HEK293 (cell line): ENCODE results near the gene E2F4.

ENCODE experiments used
- CTCF ChIA-PET: fragments of 350-600 bp; formaldehyde crosslinking; extraction: SDS; loops from one replicate; lab custom pipeline; 2021; ENCODE audit warnings: antibody characterized with exemption; lab: Yijun Ruan, JAX
- POLR2A ChIA-PET: fragments of 300-600 bp; formaldehyde crosslinking; extraction: SDS; loops from one replicate; lab custom pipeline; 2020; ENCODE audit warnings: antibody characterized with exemption, inconsistent platforms; lab: Yijun Ruan, JAX
- H3K27ac ChIP-seq: fragments of 200-500 bp; sonication (Bioruptor generic); 2 replicates; pipeline ENCODE4 v1.5.1; 2014; ENCODE audit warnings: low read depth, low read length, control low read depth, inconsistent platforms; ENCODE audit errors: extremely low read depth
- H3K36me3 ChIP-seq, 2 experiments: fragments of 200-500 bp in 1 of 2; sonication (Bioruptor generic) in 1 of 2; 1 replicate in 1 of 2; 2 replicates in 1 of 2; pipeline ENCODE4 v1.5.1; 2014 to 2017; ENCODE audit warnings: inconsistent platforms in 2 of 2, low read length in 2 of 2; ENCODE audit not compliant: control insufficient read depth in 2 of 2, insufficient read depth in 1 of 2
- H3K4me1 ChIP-seq: fragments of 200-500 bp; sonication (Bioruptor generic); 2 replicates; pipeline ENCODE4 v1.5.1; 2014; ENCODE audit warnings: mild to moderate bottlenecking, low read length, inconsistent platforms; ENCODE audit not compliant: control insufficient read depth, insufficient read depth
- H3K4me3 ChIP-seq: 2 replicates; pipeline ENCODE4 v1.5.1; 2011; ENCODE audit warnings: low read depth, mild to moderate bottlenecking, control low read depth, low read length, moderate library complexity
- H3K9me3 ChIP-seq: fragments of 200-500 bp; sonication (Bioruptor generic); 2 replicates; pipeline ENCODE4 v1.5.1; 2014; ENCODE audit warnings: low read depth, low read length, inconsistent platforms; ENCODE audit not compliant: control insufficient read depth, insufficient read depth
- MZF1 ChIP-seq: fragments of 450-650 bp; formaldehyde crosslinking; IDR thresholded peaks from 2 replicates; pipeline ENCODE4 v1.5.1; 2017; ENCODE audit warnings: missing biosample characterization, missing genetic modification characterization, borderline replicate concordance
- PATZ1 ChIP-seq: fragments of 450-650 bp; formaldehyde crosslinking; IDR thresholded peaks from 2 replicates; pipeline ENCODE4 v1.5.1; 2016; ENCODE audit warnings: missing biosample characterization, missing genetic modification characterization
- SCRT2 ChIP-seq: fragments of 450-650 bp; formaldehyde crosslinking; IDR thresholded peaks from 2 replicates; pipeline ENCODE4 v1.5.1; 2016; ENCODE audit warnings: missing biosample characterization, missing genetic modification characterization
- SP2 ChIP-seq: fragments of 450-650 bp; formaldehyde crosslinking; IDR thresholded peaks from 2 replicates; pipeline ENCODE4 v1.5.1; 2016; ENCODE audit warnings: missing biosample characterization, missing genetic modification characterization
- YY2 ChIP-seq: fragments of 450-650 bp; formaldehyde crosslinking; IDR thresholded peaks from 2 replicates; pipeline ENCODE4 v1.5.1; 2016; ENCODE audit warnings: missing biosample characterization, missing genetic modification characterization
- ZBTB10 ChIP-seq: fragments of 450-650 bp; formaldehyde crosslinking; IDR thresholded peaks from 2 replicates; pipeline ENCODE4 v1.5.1; 2016; ENCODE audit warnings: missing biosample characterization, missing genetic modification characterization
- ZBTB17 ChIP-seq: fragments of 450-650 bp; formaldehyde crosslinking; IDR thresholded peaks from 2 replicates; pipeline ENCODE4 v1.5.1; 2016; ENCODE audit warnings: missing biosample characterization, missing genetic modification characterization
- ZBTB20 ChIP-seq: fragments of 450-650 bp; formaldehyde crosslinking; IDR thresholded peaks from 2 replicates; pipeline ENCODE4 v1.5.1; 2016; ENCODE audit warnings: missing biosample characterization, missing genetic modification characterization
- ZNF214 ChIP-seq: fragments of 450-650 bp; formaldehyde crosslinking; IDR thresholded peaks from 2 replicates; pipeline ENCODE4 v1.5.1; 2017; ENCODE audit warnings: missing biosample characterization, mild to moderate bottlenecking, missing genetic modification characterization, borderline replicate concordance
- ZNF24 ChIP-seq: fragments of 450-650 bp; formaldehyde crosslinking; IDR thresholded peaks from 2 replicates; pipeline ENCODE4 v1.5.1; 2016; ENCODE audit warnings: missing biosample characterization, missing genetic modification characterization
- ZNF280D ChIP-seq: fragments of 450-650 bp; formaldehyde crosslinking; IDR thresholded peaks from 2 replicates; pipeline ENCODE4 v1.5.1; 2016; ENCODE audit warnings: missing biosample characterization, missing genetic modification characterization
- ZNF335 ChIP-seq: fragments of 450-650 bp; formaldehyde crosslinking; conservative IDR thresholded peaks from 2 replicates; pipeline ENCODE4 v1.5.1; 2016; ENCODE audit warnings: missing biosample characterization, missing genetic modification characterization
- ZNF48 ChIP-seq: fragments of 450-650 bp; formaldehyde crosslinking; IDR thresholded peaks from 2 replicates; pipeline ENCODE4 v1.5.1; 2016; ENCODE audit warnings: missing biosample characterization, missing genetic modification characterization
- ZNF510 ChIP-seq: fragments of 450-650 bp; formaldehyde crosslinking; IDR thresholded peaks from 2 replicates; pipeline ENCODE4 v1.5.1; 2018; ENCODE audit warnings: mild to moderate bottlenecking, missing genetic modification characterization, missing biosample characterization; ENCODE audit not compliant: insufficient replicate concordance
- ZNF529 ChIP-seq: fragments of 450-650 bp; formaldehyde crosslinking; IDR thresholded peaks from 2 replicates; pipeline ENCODE4 v1.5.1; 2017; ENCODE audit warnings: missing genetic modification characterization, missing biosample characterization; ENCODE audit not compliant: insufficient replicate concordance
- ZNF548 ChIP-seq: fragments of 450-650 bp; formaldehyde crosslinking; IDR thresholded peaks from 2 replicates; pipeline ENCODE4 v1.5.1; 2016; ENCODE audit warnings: missing biosample characterization, missing genetic modification characterization
- ZNF621 ChIP-seq: fragments of 450-650 bp; formaldehyde crosslinking; IDR thresholded peaks from 2 replicates; pipeline ENCODE4 v1.5.1; 2017; ENCODE audit warnings: missing biosample characterization, missing genetic modification characterization
- ZNF626 ChIP-seq: fragments of 450-650 bp; sonication (Bioruptor Pico); formaldehyde crosslinking; IDR thresholded peaks from 2 replicates; pipeline ENCODE4 v1.5.1; 2018; ENCODE audit warnings: missing biosample characterization, missing genetic modification characterization, inconsistent platforms
- ZNF654 ChIP-seq: fragments of 450-650 bp; formaldehyde crosslinking; IDR thresholded peaks from 2 replicates; pipeline ENCODE4 v1.5.1; 2016; ENCODE audit warnings: low read depth, missing biosample characterization, missing genetic modification characterization
- ZNF664 ChIP-seq: fragments of 450-650 bp; formaldehyde crosslinking; IDR thresholded peaks from 2 replicates; pipeline ENCODE4 v1.5.1; 2016; ENCODE audit warnings: missing biosample characterization, missing genetic modification characterization
- ZNF776 ChIP-seq: fragments of 450-650 bp; formaldehyde crosslinking; IDR thresholded peaks from 2 replicates; pipeline ENCODE4 v1.5.0; 2017; ENCODE audit warnings: missing biosample characterization, missing genetic modification characterization, borderline replicate concordance
- ZNF792 ChIP-seq: fragments of 450-650 bp; formaldehyde crosslinking; IDR thresholded peaks from 2 replicates; pipeline ENCODE4 v1.5.1; 2016; ENCODE audit warnings: missing biosample characterization, missing genetic modification characterization
- ZSCAN30 ChIP-seq: fragments of 450-650 bp; IDR thresholded peaks from 2 replicates; pipeline ENCODE4 v1.5.1; 2018; ENCODE audit warnings: missing biosample characterization, mild to moderate bottlenecking, missing genetic modification characterization, moderate library complexity
- ZXDB ChIP-seq: fragments of 450-650 bp; formaldehyde crosslinking; IDR thresholded peaks from 2 replicates; pipeline ENCODE4 v1.5.1; 2016; ENCODE audit warnings: missing biosample characterization, missing genetic modification characterization
- TF ChIP-seq, protein P1 (sequence below): fragments of 450-650 bp; formaldehyde crosslinking; IDR thresholded peaks from 2 replicates; pipeline ENCODE4 v1.5.1; 2016; ENCODE audit warnings: missing biosample characterization, missing genetic modification characterization
- TF ChIP-seq, protein P2 (sequence below): fragments of 450-650 bp; formaldehyde crosslinking; IDR thresholded peaks from 2 replicates; pipeline ENCODE4 v1.5.1; 2016; ENCODE audit warnings: missing biosample characterization, missing genetic modification characterization

The E2F4 gene

DNA sequence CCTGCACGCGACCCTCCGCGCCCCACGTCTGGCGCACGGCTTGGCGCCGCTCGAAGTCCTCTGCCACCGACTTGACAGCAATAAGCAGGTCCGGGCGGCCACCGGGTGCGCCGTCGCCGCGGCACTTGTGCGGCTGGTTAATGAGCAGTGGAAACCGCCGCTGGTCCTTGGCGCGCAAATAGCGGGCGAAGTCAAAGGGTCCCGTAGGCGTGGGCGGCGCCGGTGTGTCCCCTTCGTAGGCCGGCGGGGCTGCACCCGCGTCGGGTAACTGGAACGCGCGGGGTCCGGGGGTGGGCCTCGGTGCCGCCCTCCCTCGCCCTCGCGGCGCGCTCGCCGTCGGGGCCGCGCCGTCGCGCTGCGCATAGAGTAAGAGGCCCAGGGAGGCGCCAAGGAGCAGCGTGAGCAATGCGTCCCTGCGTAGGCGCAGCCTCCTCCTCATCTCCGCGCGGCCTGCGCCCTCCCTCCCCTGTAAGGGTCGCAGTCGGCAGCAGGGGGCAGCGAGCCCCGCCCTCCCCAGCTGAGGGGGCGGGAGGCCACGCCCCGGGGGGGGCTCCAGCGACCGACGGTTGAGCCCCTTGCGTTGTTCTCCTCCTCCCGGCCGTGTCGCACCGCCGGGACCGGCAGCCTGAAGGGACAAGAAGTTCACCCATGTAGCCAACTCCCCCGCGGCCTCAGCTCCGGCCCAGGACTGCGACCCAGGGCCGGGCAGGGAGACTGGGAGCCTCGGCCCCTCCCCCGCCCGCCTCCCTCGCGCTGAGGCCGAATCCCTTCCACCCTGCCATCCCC lies 41.7 kb upstream of the E2F4 start (continued):
- no peak for TF ChIP-seq ZNF280D (tag by site-specific recombination)
- TF ChIP-seq ZNF510 = no peak
- TF ChIP-seq, protein P1, sequence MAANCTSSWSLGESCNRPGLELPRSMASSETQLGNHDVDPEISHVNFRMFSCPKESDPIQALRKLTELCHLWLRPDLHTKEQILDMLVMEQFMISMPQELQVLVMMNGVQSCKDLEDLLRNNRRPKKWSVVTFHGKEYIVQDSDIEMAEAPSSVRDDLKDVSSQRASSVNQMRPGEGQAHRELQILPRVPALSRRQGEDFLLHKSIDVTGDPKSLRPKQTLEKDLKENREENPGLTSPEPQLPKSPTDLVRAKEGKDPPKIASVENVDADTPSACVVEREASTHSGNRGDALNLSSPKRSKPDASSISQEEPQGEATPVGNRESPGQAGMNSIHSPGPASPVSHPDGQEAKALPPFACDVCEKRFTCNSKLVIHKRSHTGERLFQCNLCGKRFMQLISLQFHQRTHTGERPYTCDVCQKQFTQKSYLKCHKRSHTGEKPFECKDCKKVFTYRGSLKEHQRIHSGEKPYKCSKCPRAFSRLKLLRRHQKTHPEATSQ = no peak
- no peak for TF ChIP-seq ZNF529 (tag by site-specific recombination)
- TF ChIP-seq ZNF24 (tag by site-specific recombination) = no peak

- Histone ChIP-seq H3K4me1 (0 out of 2 replicates have a peak, but pooled peaks cover 3% of the 10 kb centered on the region), H3K27ac (no peak within 1 kb of the TSS; the same call in 1 of the 2 replicates), H3K36me3 (peaks cover 0 to 38% of the 10 kb centered on the region in 2 experiments; a peak in 1 of 3 replicates), H3K9me3 (no peaks in the 10 kb centered on the region), H3K4me3 (peak within 1 kb of the TSS; percentile 31)
- ChIA-PET POLR2A (interaction anchor here (0.8 kb wide), 1 partner anchor 34 kb away, joined by 3 read pairs; no protein-coding TSS in a partner anchor), CTCF (interaction anchor here (0.7 to 7.4 kb wide), 4 partner anchors 10 to 256 kb away, joined by 3 to 155 read pairs (median 6); no protein-coding TSS in a partner anchor)
- TF ChIP-seq ZNF776 (tag by site-specific recombination) (no peak), YY2 (tag by site-specific recombination) (peak; percentile 44; the same call in 1 of the 2 replicates), SP2 (no peak), ZNF654 (tag by site-specific recombination) (no peak), ZNF48 (tag by site-specific recombination) (no peak), ZNF510 (no peak), ZNF664 (tag by site-specific recombination) (no peak), PATZ1 (tag by site-specific recombination) (0 out of 2 replicates have a peak, but pooled peaks have one; percentile 26), ZBTB10 (tag by site-specific recombination) (peak; percentile 63), SCRT2 (tag by site-specific recombination) (no peak), ZNF626 (tag by site-specific recombination) (no peak), ZNF621 (tag by site-specific recombination) (no peak), ZNF792 (tag by site-specific recombination) (no peak), ZNF548 (no peak), ZNF335 (tag by site-specific recombination) (peak; percentile 73), MZF1 (tag by site-specific recombination) (no peak), ZBTB20 (tag by site-specific recombination) (peak; percentile 55; the same call in 1 of the 2 replicates), ZSCAN30 (tag by site-specific recombination) (no peak), ZBTB17 (0 out of 2 replicates have a peak, but pooled peaks have one; percentile 43), ZNF214 (tag by site-specific recombination) (no peak), ZXDB (peak; percentile 37; the same call in 1 of the 2 replicates)
- TF ChIP-seq, protein P2, sequence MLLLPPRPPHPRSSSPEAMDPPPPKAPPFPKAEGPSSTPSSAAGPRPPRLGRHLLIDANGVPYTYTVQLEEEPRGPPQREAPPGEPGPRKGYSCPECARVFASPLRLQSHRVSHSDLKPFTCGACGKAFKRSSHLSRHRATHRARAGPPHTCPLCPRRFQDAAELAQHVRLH = no peak
Observed at GRCh38 chr16:67150833-67151396, 41.0 kb upstream of the E2F4 start, which contains the start of gene B3GNT9. B3GNT9 (minus strand) TSS chr16:67150998; CDS start chr16:67150485, 513 bp downstream.
